Right lobe of liver (tissue), 6 donors: ENCODE results near the gene ADAT1. TPM values are rescaled to one million over a fixed set of nuclear protein-coding genes. Genes with fewer than 3 reads are reported as not detected.

ENCODE experiments used
- ATAC-seq, 4 donors: fragments of 200-7000 bp; cut with Tn5 transposase; one replicate each; pipeline ENCODE4 v1.9.1; 2020; ENCODE audit warnings: mild to moderate bottlenecking in 4 of 4, moderate library complexity in 4 of 4
- DNase-seq, 3 donors: peaks; one replicate each; pipeline ENCODE4 v3.0.0-alpha.2; 2020
- H3K27ac ChIP-seq, 3 donors: fragments of 200-600 bp; one replicate each; pipeline ENCODE4 v1.8.0; 2022
- H3K27me3 ChIP-seq, 2 donors: fragments of 200-600 bp; one replicate each; pipeline ENCODE4 v1.8.0; 2022
- H3K36me3 ChIP-seq, 4 donors: fragments of 200-600 bp; sonication (generic) in 1 of 4; one replicate each; pipeline versions ENCODE4 v1.5.1 to v1.8.0; 2017 to 2022; ENCODE audit warnings: control low read depth in 1 of 4
- H3K4me1 ChIP-seq, 4 donors: fragments of 200-600 bp; sonication (generic) in 1 of 4; one replicate each; pipeline versions ENCODE4 v1.5.1 to v1.8.0; 2017 to 2022; ENCODE audit warnings: control low read depth in 1 of 4
- H3K4me3 ChIP-seq, 3 donors: fragments of 200-600 bp; one replicate each; pipeline ENCODE4 v1.8.0; 2022
- H3K9me3 ChIP-seq, 4 donors: fragments of 200-600 bp; sonication (generic) in 1 of 4; one replicate each; pipeline versions ENCODE4 v1.5.1 to v1.8.0; 2017 to 2022; ENCODE audit warnings: control low read depth in 1 of 4
- CTCF ChIP-seq, 4 donors: fragments of 200-600 bp in 3 of 4; fragments of 450-650 bp in 1 of 4; IDR thresholded peaks; one replicate each; pipeline versions ENCODE4 v1.5.1 to v1.8.0; 2016 to 2022; ENCODE audit warnings: antibody characterized with exemption in 4 of 4, mild to moderate bottlenecking in 2 of 4
- POLR2A ChIP-seq: fragments of 450-650 bp; IDR thresholded peaks from one replicate; pipeline ENCODE4 v1.6.1; 2017; ENCODE audit warnings: antibody characterized with exemption, mild to moderate bottlenecking
- WGBS: methylation state at CpG from one replicate; pipeline ENCODE4 v1.1.6; 2018; ENCODE audit warnings: low coverage, low lambda C conversion rate; ENCODE audit not compliant: insufficient coverage; ENCODE audit errors: missing lambda C conversion rate; 5-methylcytosine and 5-hydroxymethylcytosine counted together
- intact Hi-C, 2 donors: fragments of 100-400 bp; cut with DNase I; formaldehyde crosslinking; loops; one replicate each; pipeline versions ENCODE4 v1.11.2 to v1.14.1; 2022
- total RNA-seq, 6 experiments: library from RNA; depleted of rRNA in 2 of 6; stranded (reverse); fragments of >200 nt in 2 of 6; fragmentation: NEBNext Ultra II Directional in 3 of 6; extraction: Animal tissue kit (Norgen Biotek cat#: 25700) in 3 of 6; gene quantifications; one replicate each; pipeline versions ENCODE4 v1.1.0 to v1.2.4, GENCODE V29; 2016 to 2023
- donor health status: DM: no; HTN: yes; CAD: no.
- donor health status: DM: no; HTN: no; CAD: no.
- donor health status: DM: no; HTN: no; CAD: no.
- donor health status: DM: no; HTN: yes; CAD: no.
- donor health status: DM: no; HTN: yes; CAD: no.

The ADAT1 gene
- total RNA-seq, 6 experiments from 2014 or later, result 17.7 to 29.7 (median 20.7) TPM

- intact Hi-C loops, result no loop called here
- Histone ChIP-seq H3K9me3 (no peaks in the 10 kb centered on the region), H3K4me3 (no peak overlapping the region), H3K27me3 (no peaks in the 10 kb centered on the region), H3K27ac (no peak overlapping the region), H3K4me1 (peaks cover 0 to 30% (median 11%) of the 10 kb centered on the region in 4 donors), H3K36me3 (peaks cover 7 to 48% (median 18%) of the 10 kb centered on the region in 4 donors)
- TF ChIP-seq POLR2A, result no peak
- TF ChIP-seq CTCF (IDR thresholded peaks at IDR 0.05), result no peak
- no peak for DNase-seq
- WGBS, result 67% methylated on average over 1 of the region's 1 CpG
- ATAC-seq, result no peak
These were observed 30.8 kb upstream of the ADAT1 start for GRCh38 chr16:75653922-75654321.

GRCh38 chr16:75648265-75649076 is 25.4 kb upstream of the ADAT1 start:
- WGBS, result 0% methylated on average over 35 of the region's 62 CpGs
- intact Hi-C loops, result no loop called here
- H3K4me1 ChIP-seq, result peaks cover 0 to 48% (median 18%) of the 10 kb centered on the region in 4 donors

GRCh38 chr16:75647492-75648264 is 24.6 kb upstream of the ADAT1 start, which contains the start of the genes KARS1 and TERF2IP:
KARS1 (minus strand) TSS chr16:75647665; CDS start chr16:75647639, 26 bp downstream.
TERF2IP (plus strand) TSS chr16:75647773; CDS start chr16:75647883, 110 bp downstream.
- intact Hi-C loops, result no loop called here
- H3K27ac ChIP-seq, result peak within 1 kb of the TSS; percentile 92 to 98 (median 95)
- H3K27me3 ChIP-seq, result no peaks in the 10 kb centered on the region
- peaks cover 0 to 48% (median 18%) of the 10 kb centered on the region in 4 donors for H3K4me1 ChIP-seq
- peak; percentile 99 for TF ChIP-seq POLR2A
- TF ChIP-seq CTCF (IDR thresholded peaks at IDR 0.05), result no peak
- no peaks in the 10 kb centered on the region for H3K9me3 ChIP-seq
- ATAC-seq, result peak; percentile 96 to 99 (median 96)
- 5% methylated on average over 4 of the region's 76 CpGs for WGBS
- peak; percentile 95 to 96 (median 95) for DNase-seq
- peak within 1 kb of the TSS; percentile 95 to 98 (median 98) for H3K4me3 ChIP-seq
- peaks cover 0 to 17% (median 0%) of the 10 kb centered on the region in 4 donors for H3K36me3 ChIP-seq

More at GRCh38 chr16:75648265-75649076, 25.4 kb upstream of the ADAT1 start:
- Histone ChIP-seq H3K36me3 (peaks cover 0 to 17% (median 0%) of the 10 kb centered on the region in 4 donors), H3K4me3 (peak overlapping the region; percentile 95 to 98 (median 98)), H3K9me3 (no peaks in the 10 kb centered on the region), H3K27ac (peak overlapping the region; percentile 92 to 98 (median 95)), H3K27me3 (no peaks in the 10 kb centered on the region)
- TF ChIP-seq CTCF (IDR thresholded peaks at IDR 0.05) (no peak), POLR2A (no peak)
- DNase-seq (peak; percentile 83 to 85 (median 84)), ATAC-seq (peak; percentile 58 to 67 (median 64))

- peaks cover 0 to 17% (median 0%) of the 10 kb centered on the region in 4 donors for H3K36me3 ChIP-seq
- WGBS, result 0% methylated on average over 18 of the region's 18 CpGs
- no peaks in the 10 kb centered on the region for H3K27me3 ChIP-seq
- ATAC-seq (peak; percentile 12 to 42 (median 16)), DNase-seq (no peak)
- H3K4me3 ChIP-seq, result peak overlapping the region; percentile 95 to 98 (median 98)
- peak overlapping the region; percentile 73 to 98 (median 95) for H3K27ac ChIP-seq
- no peaks in the 10 kb centered on the region for H3K9me3 ChIP-seq
- TF ChIP-seq CTCF (IDR thresholded peaks at IDR 0.05) (no peak), POLR2A (no peak)
- H3K4me1 ChIP-seq, result peaks cover 0 to 43% (median 15%) of the 10 kb centered on the region in 4 donors
- intact Hi-C loops, result no loop called here
These were observed 24.0 kb upstream of the ADAT1 start for GRCh38 chr16:75647112-75647491.
